ENCODE data around the gene MYRIP. TPM values are rescaled to one million over a fixed set of nuclear protein-coding genes. Genes with fewer than 3 reads are reported as not detected.

The MYRIP gene
- total RNA-seq, 1 experiment from 2014 or later, result 0.44 TPM

DNA sequence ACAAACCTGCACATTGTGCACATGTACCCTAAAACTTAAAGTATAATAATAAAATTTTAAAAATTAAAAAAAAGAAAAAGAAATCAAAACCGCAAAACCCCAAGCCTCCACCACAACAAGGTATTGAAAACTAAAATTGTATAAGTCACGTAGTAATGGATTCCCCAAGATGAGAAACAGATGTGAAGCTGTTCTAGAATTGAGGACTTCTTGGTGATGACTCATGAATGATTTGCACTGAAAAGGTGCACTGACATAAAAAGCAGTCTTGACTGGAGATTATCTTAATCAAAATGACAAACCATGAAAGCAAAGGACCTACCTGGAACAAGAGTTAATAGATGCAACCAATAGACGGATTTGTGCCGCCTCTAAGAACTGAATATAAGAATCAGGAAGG lies 225.8 kb downstream of the MYRIP start:
- TF ChIP-seq, protein P1, sequence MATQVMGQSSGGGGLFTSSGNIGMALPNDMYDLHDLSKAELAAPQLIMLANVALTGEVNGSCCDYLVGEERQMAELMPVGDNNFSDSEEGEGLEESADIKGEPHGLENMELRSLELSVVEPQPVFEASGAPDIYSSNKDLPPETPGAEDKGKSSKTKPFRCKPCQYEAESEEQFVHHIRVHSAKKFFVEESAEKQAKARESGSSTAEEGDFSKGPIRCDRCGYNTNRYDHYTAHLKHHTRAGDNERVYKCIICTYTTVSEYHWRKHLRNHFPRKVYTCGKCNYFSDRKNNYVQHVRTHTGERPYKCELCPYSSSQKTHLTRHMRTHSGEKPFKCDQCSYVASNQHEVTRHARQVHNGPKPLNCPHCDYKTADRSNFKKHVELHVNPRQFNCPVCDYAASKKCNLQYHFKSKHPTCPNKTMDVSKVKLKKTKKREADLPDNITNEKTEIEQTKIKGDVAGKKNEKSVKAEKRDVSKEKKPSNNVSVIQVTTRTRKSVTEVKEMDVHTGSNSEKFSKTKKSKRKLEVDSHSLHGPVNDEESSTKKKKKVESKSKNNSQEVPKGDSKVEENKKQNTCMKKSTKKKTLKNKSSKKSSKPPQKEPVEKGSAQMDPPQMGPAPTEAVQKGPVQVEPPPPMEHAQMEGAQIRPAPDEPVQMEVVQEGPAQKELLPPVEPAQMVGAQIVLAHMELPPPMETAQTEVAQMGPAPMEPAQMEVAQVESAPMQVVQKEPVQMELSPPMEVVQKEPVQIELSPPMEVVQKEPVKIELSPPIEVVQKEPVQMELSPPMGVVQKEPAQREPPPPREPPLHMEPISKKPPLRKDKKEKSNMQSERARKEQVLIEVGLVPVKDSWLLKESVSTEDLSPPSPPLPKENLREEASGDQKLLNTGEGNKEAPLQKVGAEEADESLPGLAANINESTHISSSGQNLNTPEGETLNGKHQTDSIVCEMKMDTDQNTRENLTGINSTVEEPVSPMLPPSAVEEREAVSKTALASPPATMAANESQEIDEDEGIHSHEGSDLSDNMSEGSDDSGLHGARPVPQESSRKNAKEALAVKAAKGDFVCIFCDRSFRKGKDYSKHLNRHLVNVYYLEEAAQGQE (IDR thresholded peaks at IDR 0.05; ENCODE audit: low read depth), result no peak
- TF ChIP-seq JUND (IDR thresholded peaks at IDR 0.05), result no peak
- TF ChIP-seq EGR1 (IDR thresholded peaks at IDR 0.05; ENCODE audit: low read depth), result no peak
- no peak for TF ChIP-seq ZFX (IDR thresholded peaks at IDR 0.05)
- no peak for TF ChIP-seq CBX3 (IDR thresholded peaks at IDR 0.05; ENCODE audit: low read depth)
- TF ChIP-seq SRF (IDR thresholded peaks at IDR 0.05; ENCODE audit: low read depth), result no peak
- no peak for TF ChIP-seq SIN3A (IDR thresholded peaks at IDR 0.05; ENCODE audit: low read depth)
- TF ChIP-seq SP1 (IDR thresholded peaks at IDR 0.05; ENCODE audit: low read depth), result no peak
- no peak for TF ChIP-seq RAD21 (IDR thresholded peaks at IDR 0.05; ENCODE audit: low read depth)
- TF ChIP-seq EZH2 (IDR thresholded peaks at IDR 0.05), result no peak
- no peak for TF ChIP-seq POLR2A (IDR thresholded peaks at IDR 0.05; ENCODE audit: borderline replicate concordance, extremely low read depth, insufficient read depth, insufficient read length)
- TF ChIP-seq CEBPB (IDR thresholded peaks at IDR 0.05; ENCODE audit: low read depth), result no peak
- TF ChIP-seq, protein P2, sequence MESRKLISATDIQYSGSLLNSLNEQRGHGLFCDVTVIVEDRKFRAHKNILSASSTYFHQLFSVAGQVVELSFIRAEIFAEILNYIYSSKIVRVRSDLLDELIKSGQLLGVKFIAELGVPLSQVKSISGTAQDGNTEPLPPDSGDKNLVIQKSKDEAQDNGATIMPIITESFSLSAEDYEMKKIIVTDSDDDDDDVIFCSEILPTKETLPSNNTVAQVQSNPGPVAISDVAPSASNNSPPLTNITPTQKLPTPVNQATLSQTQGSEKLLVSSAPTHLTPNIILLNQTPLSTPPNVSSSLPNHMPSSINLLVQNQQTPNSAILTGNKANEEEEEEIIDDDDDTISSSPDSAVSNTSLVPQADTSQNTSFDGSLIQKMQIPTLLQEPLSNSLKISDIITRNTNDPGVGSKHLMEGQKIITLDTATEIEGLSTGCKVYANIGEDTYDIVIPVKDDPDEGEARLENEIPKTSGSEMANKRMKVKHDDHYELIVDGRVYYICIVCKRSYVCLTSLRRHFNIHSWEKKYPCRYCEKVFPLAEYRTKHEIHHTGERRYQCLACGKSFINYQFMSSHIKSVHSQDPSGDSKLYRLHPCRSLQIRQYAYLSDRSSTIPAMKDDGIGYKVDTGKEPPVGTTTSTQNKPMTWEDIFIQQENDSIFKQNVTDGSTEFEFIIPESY (IDR thresholded peaks at IDR 0.05; ENCODE audit: extremely low read depth, insufficient replicate concordance, low read length), result no peak
- TF ChIP-seq TCF7L2 (IDR thresholded peaks at IDR 0.05; ENCODE audit: borderline replicate concordance, extremely low read depth, insufficient read depth, insufficient read length), result no peak
- POLR2A ChIA-PET, result no interaction called here
- Histone ChIP-seq H3K9me3 (ENCODE audit: control insufficient read depth in 1 of 2, insufficient read depth in 1 of 2, low read depth in 1 of 2, low read length in 2 of 2) (no peaks in the 10 kb centered on the region), H3K4me2 (ENCODE audit: low read length) (no peak overlapping the region), H2AFZ (ENCODE audit: low read depth, low read length, poor library complexity, severe bottlenecking) (no peak overlapping the region), H3K79me2 (ENCODE audit: insufficient read depth, low read length) (no peaks in the 10 kb centered on the region), H4K20me1 (ENCODE audit: insufficient read depth) (no peaks in the 10 kb centered on the region), H3K27me3 (ENCODE audit: insufficient read depth, low read length) (0 out of 2 replicates have a peak, but pooled peaks cover 6% of the 10 kb centered on the region), H3K4me3 (replicated peaks in 1 of 2; ENCODE audit: low read depth in 1 of 2, low read length in 2 of 2) (no peak overlapping the region), H3K36me3 (ENCODE audit: control insufficient read depth in 1 of 2, insufficient read depth in 2 of 2, low read length in 2 of 2) (no peaks in the 10 kb centered on the region), H3K9me2 (ENCODE audit: insufficient read depth) (no peaks in the 10 kb centered on the region), H3K9ac (ENCODE audit: low read length) (no peak overlapping the region), H3K4me1 (ENCODE audit: control insufficient read depth in 1 of 2, insufficient read depth in 2 of 2, low read length in 2 of 2) (no peaks in the 10 kb centered on the region), H3K27ac (ENCODE audit: low read depth, low read length) (no peak overlapping the region)
- ATAC-seq (no peak), DNase-seq (ENCODE audit: low read depth, low spot score) (no peak)
- CTCF ChIA-PET, result no interaction called here
- RAD21 ChIA-PET (ENCODE audit: low non-redundant PET in 1 of 2, low total read pairs in 2 of 2, uncharacterized antibody in 2 of 2, unreplicated experiment in 2 of 2), result no interaction called here
- intact Hi-C loops (cut with micrococcal nuclease), result no loop called here
- BruUV-seq (replicated peaks), result no TSS peak

Measured in HCT116 (cell line).